CD14-positive monocyte (primary cell): ENCODE measurements around the gene FAM240A. TPM values are rescaled to one million over a fixed set of nuclear protein-coding genes. Genes with fewer than 3 reads are reported as not detected.

ENCODE experiments used
- DNase-seq, 3 donors: peaks; one replicate each; pipeline ENCODE4 v3.0.0-alpha.2; 2011 to 2022
- H2AFZ ChIP-seq: 2 replicates; pipeline ENCODE4 v1.6.0; 2012; ENCODE audit warnings: mild to moderate bottlenecking, low read depth, low read length, inconsistent platforms; ENCODE audit not compliant: insufficient read depth, poor library complexity, severe bottlenecking
- H3K27ac ChIP-seq, 2 donors: 1 replicate in 1 of 2; 2 replicates in 1 of 2; pipeline ENCODE4 v1.5.1; 2012 to 2013; ENCODE audit warnings: low read length in 2 of 2, control low read depth in 1 of 2, inconsistent platforms in 1 of 2, low read depth in 1 of 2, mild to moderate bottlenecking in 1 of 2
- H3K27me3 ChIP-seq, 2 donors: one replicate each; pipeline versions ENCODE4 v1.6.0 to v1.6.1; 2011 to 2013; ENCODE audit warnings: low read length in 2 of 2; ENCODE audit not compliant: control insufficient read depth in 2 of 2, insufficient read depth in 2 of 2
- H3K36me3 ChIP-seq, 2 donors: replicated peaks in 1 of 2; 1 replicate in 1 of 2; 2 replicates in 1 of 2; pipeline versions ENCODE4 v1.5.1 to v1.6.1; 2012 to 2013; ENCODE audit warnings: low read length in 2 of 2, control low read depth in 1 of 2, inconsistent platforms in 1 of 2, mild to moderate bottlenecking in 1 of 2; ENCODE audit not compliant: insufficient read depth in 2 of 2, control insufficient read depth in 1 of 2
- H3K4me1 ChIP-seq, 2 donors: 1 replicate in 1 of 2; 2 replicates in 1 of 2; pipeline versions ENCODE4 v1.5.1 to v1.6.1; 2012 to 2013; ENCODE audit warnings: low read length in 2 of 2, control low read depth in 1 of 2, inconsistent platforms in 1 of 2, mild to moderate bottlenecking in 1 of 2, moderate library complexity in 1 of 2; ENCODE audit not compliant: insufficient read depth in 2 of 2, control insufficient read depth in 1 of 2
- H3K4me2 ChIP-seq: replicated peaks from 2 replicates; pipeline ENCODE3; 2012; ENCODE audit warnings: low read length, moderate library complexity, mild to moderate bottlenecking; ENCODE audit not compliant: poor library complexity, severe bottlenecking; ENCODE audit errors: extremely low read depth
- H3K4me3 ChIP-seq, 3 experiments: fragments of 200-600 bp in 1 of 3; sonication (generic) in 1 of 3; replicated peaks in 1 of 3; 1 replicate in 2 of 3; 2 replicates in 1 of 3; pipeline ENCODE4 v1.5.1; 2011 to 2013; ENCODE audit warnings: low read length in 3 of 3, mild to moderate bottlenecking in 3 of 3, control low read depth in 2 of 3, low read depth in 2 of 3, inconsistent platforms in 1 of 3, moderate library complexity in 1 of 3
- H3K79me2 ChIP-seq: 2 replicates; pipeline ENCODE4 v1.6.0; 2012; ENCODE audit warnings: mild to moderate bottlenecking, control low read depth, inconsistent platforms, low read length, moderate library complexity; ENCODE audit not compliant: insufficient read depth
- H3K9ac ChIP-seq: 2 replicates; pipeline ENCODE4 v1.6.0; 2017; ENCODE audit warnings: low read length, mild to moderate bottlenecking; ENCODE audit not compliant: insufficient read depth, poor library complexity, severe bottlenecking
- H3K9me3 ChIP-seq, 2 donors: replicated peaks in 1 of 2; 1 replicate in 1 of 2; 2 replicates in 1 of 2; pipeline versions ENCODE4 v1.5.1 to v1.6.1; 2012 to 2013; ENCODE audit warnings: low read length in 2 of 2, control low read depth in 1 of 2; ENCODE audit not compliant: control insufficient read depth in 1 of 2, insufficient read depth in 1 of 2
- H4K20me1 ChIP-seq: 2 replicates; pipeline ENCODE4 v1.6.0; 2012; ENCODE audit warnings: mild to moderate bottlenecking, low read length, control low read depth, moderate library complexity; ENCODE audit not compliant: insufficient read depth
- H3K27ac Mint-ChIP-seq, 7 donors: one replicate each; pipeline ENCODE4 v1.8.0; 2020; ENCODE audit warnings: mild to moderate bottlenecking in 7 of 7, mixed read lengths in 7 of 7, moderate library complexity in 6 of 7, inconsistent platforms in 2 of 7
- H3K27me3 Mint-ChIP-seq, 3 donors: one replicate each; pipeline ENCODE4 v1.8.0; 2021 to 2022; ENCODE audit warnings: low read depth in 3 of 3, mild to moderate bottlenecking in 3 of 3, mixed read lengths in 3 of 3, moderate library complexity in 3 of 3, inconsistent platforms in 1 of 3
- H3K36me3 Mint-ChIP-seq, 2 donors: one replicate each; pipeline ENCODE4 v1.8.0; 2020; ENCODE audit warnings: mixed read lengths in 2 of 2, inconsistent platforms in 1 of 2, mild to moderate bottlenecking in 1 of 2
- H3K4me1 Mint-ChIP-seq: one replicate; pipeline ENCODE4 v1.8.0; 2020; ENCODE audit warnings: mild to moderate bottlenecking, mixed read lengths
- H3K4me3 Mint-ChIP-seq, 2 donors: one replicate each; pipeline ENCODE4 v1.8.0; 2020; ENCODE audit warnings: mild to moderate bottlenecking in 2 of 2, mixed read lengths in 2 of 2, moderate library complexity in 1 of 2
- H3K9me3 Mint-ChIP-seq, 7 donors: one replicate each; pipeline ENCODE4 v1.8.0; 2020 to 2022; ENCODE audit warnings: mixed read lengths in 7 of 7, mild to moderate bottlenecking in 6 of 7, moderate library complexity in 6 of 7, inconsistent platforms in 2 of 7
- WGBS: methylation state at CpG from one replicate; pipeline ENCODE4 v1.1.5; 2013; ENCODE audit warnings: missing lambda C conversion rate; ENCODE audit not compliant: insufficient coverage; 5-methylcytosine and 5-hydroxymethylcytosine counted together
- intact Hi-C, 2 donors: fragments of 100-400 bp; cut with micrococcal nuclease; formaldehyde crosslinking; loops; one replicate each; pipeline versions ENCODE4 v1.15.0 to v1.15.1; 2023
- polyA plus RNA-seq, 3 donors: library from polyadenylated mRNA; depleted of rRNA in 1 of 3; unstranded in 2 of 3; stranded (reverse) in 1 of 3; fragments of 300-500 nt in 2 of 3; fragments of >200 nt in 1 of 3; fragmentation: Illumina TruSeq in 2 of 3; gene quantifications; 1 replicate in 2 of 3; 2 replicates in 1 of 3; pipeline ENCODE4 v1.2.3, GENCODE V29; 2012 to 2021
- TF ChIP-seq, protein P1 (sequence below): fragments of 200-600 bp; IDR thresholded peaks from one replicate; pipeline ENCODE4 v1.8.0; 2022; ENCODE audit warnings: antibody characterized with exemption, mild to moderate bottlenecking

Gene FAM240A
- polyA plus RNA-seq, 3 donors, result not detected

DNA sequence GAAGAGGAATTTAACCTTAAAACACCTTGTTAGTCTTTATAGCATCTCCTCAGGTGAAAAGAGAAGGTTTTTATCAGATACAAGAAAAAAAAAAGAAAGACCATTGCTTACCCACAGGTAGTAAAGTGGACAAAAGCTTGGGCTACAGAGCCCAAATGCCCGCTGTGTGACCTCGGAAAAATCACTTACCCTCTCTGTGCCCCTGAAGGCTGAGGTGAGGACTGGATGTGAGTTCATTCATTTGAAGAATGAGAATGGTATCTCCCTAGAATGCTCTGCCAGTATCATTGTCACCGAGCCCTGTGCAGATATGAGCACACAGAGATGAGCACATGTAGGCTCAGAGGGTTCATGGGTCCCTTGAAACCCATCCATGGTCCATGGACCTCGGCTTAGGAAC lies 17.6 kb upstream of the FAM240A start:
- Histone ChIP-seq H3K4me1 (no peaks in the 10 kb centered on the region), H3K9me3 (no peaks in the 10 kb centered on the region), H3K4me2 (no peak overlapping the region), H3K79me2 (no peaks in the 10 kb centered on the region), H3K4me3 (no peak overlapping the region), H3K36me3 (no peaks in the 10 kb centered on the region), H3K9ac (no peak overlapping the region), H2AFZ (no peak overlapping the region), H4K20me1 (no peaks in the 10 kb centered on the region), H3K27me3 (no peaks in the 10 kb centered on the region), H3K27ac (no peak overlapping the region)
- no peak for DNase-seq
- no peaks in the 10 kb centered on the region for H3K36me3 Mint-ChIP-seq
- no CpG with 5 or more reads among the region's 4 CpGs for WGBS
- peaks cover 0 to 3% (median 0%) of the 10 kb centered on the region in 7 donors for H3K9me3 Mint-ChIP-seq
- TF ChIP-seq, protein P1, sequence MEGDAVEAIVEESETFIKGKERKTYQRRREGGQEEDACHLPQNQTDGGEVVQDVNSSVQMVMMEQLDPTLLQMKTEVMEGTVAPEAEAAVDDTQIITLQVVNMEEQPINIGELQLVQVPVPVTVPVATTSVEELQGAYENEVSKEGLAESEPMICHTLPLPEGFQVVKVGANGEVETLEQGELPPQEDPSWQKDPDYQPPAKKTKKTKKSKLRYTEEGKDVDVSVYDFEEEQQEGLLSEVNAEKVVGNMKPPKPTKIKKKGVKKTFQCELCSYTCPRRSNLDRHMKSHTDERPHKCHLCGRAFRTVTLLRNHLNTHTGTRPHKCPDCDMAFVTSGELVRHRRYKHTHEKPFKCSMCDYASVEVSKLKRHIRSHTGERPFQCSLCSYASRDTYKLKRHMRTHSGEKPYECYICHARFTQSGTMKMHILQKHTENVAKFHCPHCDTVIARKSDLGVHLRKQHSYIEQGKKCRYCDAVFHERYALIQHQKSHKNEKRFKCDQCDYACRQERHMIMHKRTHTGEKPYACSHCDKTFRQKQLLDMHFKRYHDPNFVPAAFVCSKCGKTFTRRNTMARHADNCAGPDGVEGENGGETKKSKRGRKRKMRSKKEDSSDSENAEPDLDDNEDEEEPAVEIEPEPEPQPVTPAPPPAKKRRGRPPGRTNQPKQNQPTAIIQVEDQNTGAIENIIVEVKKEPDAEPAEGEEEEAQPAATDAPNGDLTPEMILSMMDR, result no peak
- no peak overlapping the region for H3K4me3 Mint-ChIP-seq
- H3K27ac Mint-ChIP-seq, result no peak overlapping the region
- no peaks in the 10 kb centered on the region for H3K4me1 Mint-ChIP-seq
- intact Hi-C loops, result no loop called here
- H3K27me3 Mint-ChIP-seq, result peaks cover 6 to 7% (median 7%) of the 10 kb centered on the region in 3 donors

DNA sequence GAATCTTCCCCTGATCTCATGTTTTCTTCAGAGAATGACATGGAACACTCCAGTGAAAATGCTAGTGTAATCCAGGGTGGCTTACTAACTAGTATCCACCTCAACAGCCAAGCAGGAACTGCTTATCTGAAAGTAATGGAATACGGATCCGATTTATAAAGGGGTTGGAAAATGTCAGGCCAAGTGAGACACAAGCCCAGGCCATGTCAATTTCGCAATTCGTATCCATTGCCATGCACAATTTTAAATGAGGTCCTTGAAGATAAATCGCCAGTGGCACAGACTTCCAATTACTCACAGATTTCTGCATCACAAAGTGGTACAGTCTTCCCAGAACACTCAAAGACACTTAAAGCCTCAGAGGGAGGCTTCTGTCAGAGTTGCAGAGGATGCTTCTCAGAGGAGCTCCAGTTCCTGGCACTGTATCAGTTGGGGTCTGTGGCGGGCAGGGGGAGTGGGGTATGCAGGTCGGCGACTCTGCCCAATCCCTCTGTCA lies 16.5 kb upstream of the FAM240A start:
- no peak for DNase-seq
- H3K27ac Mint-ChIP-seq, result no peak overlapping the region
- Histone ChIP-seq H3K9me3 (no peaks in the 10 kb centered on the region), H3K9ac (no peak overlapping the region), H3K4me2 (no peak overlapping the region), H3K4me3 (no peak overlapping the region), H3K27me3 (no peaks in the 10 kb centered on the region), H2AFZ (no peak overlapping the region), H3K36me3 (no peaks in the 10 kb centered on the region), H3K4me1 (no peaks in the 10 kb centered on the region), H3K27ac (no peak overlapping the region), H3K79me2 (no peaks in the 10 kb centered on the region), H4K20me1 (no peaks in the 10 kb centered on the region)
- H3K4me1 Mint-ChIP-seq, result no peaks in the 10 kb centered on the region
- TF ChIP-seq, protein P1, result no peak
- WGBS, result 98% methylated on average over 5 of the region's 8 CpGs
- peak overlapping the region in 1 of 2 donors; percentile 18 for H3K4me3 Mint-ChIP-seq
- H3K9me3 Mint-ChIP-seq, result peaks cover 0 to 3% (median 0%) of the 10 kb centered on the region in 7 donors
- H3K36me3 Mint-ChIP-seq, result no peaks in the 10 kb centered on the region
- H3K27me3 Mint-ChIP-seq, result peaks cover 4 to 7% (median 7%) of the 10 kb centered on the region in 3 donors
- intact Hi-C loops, result no loop called here
